OCI-LY1 (cell line): Measurements from ENCODE around the gene FBXW5.

Source experiments
- H2AFZ ChIP-seq: fragments of 200-600 bp; sonication (generic), shearing (Covaris generic); 2 replicates; pipeline ENCODE4 v1.6.0; 2014; ENCODE audit warnings: antibody characterized with exemption, mild to moderate bottlenecking, low read length
- H3F3A ChIP-seq: fragments of 200-600 bp; sonication (generic), shearing (Covaris generic); 2 replicates; pipeline ENCODE4 v1.6.0; 2014; ENCODE audit warnings: mild to moderate bottlenecking, antibody characterized with exemption, low read length, moderate library complexity; ENCODE audit not compliant: insufficient read depth
- H3K27ac ChIP-seq: fragments of 200-600 bp; sonication (generic); 2 replicates; pipeline ENCODE4 v1.5.1; 2014; ENCODE audit warnings: low read length, mixed run types, mild to moderate bottlenecking, low read depth; ENCODE audit not compliant: poor library complexity, severe bottlenecking
- H3K27me3 ChIP-seq: fragments of 200-600 bp; sonication (generic); 2 replicates; pipeline ENCODE4 v1.6.0; 2014; ENCODE audit warnings: antibody characterized with exemption, mild to moderate bottlenecking, low read length, moderate library complexity; ENCODE audit not compliant: insufficient read depth
- H3K36me3 ChIP-seq: fragments of 200-600 bp; sonication (generic); 2 replicates; pipeline ENCODE4 v1.6.1; 2014; ENCODE audit warnings: mild to moderate bottlenecking, antibody characterized with exemption, low read length, moderate library complexity, mixed read lengths; ENCODE audit not compliant: insufficient read depth
- H3K4me1 ChIP-seq: fragments of 200-600 bp; sonication (generic); 2 replicates; pipeline ENCODE4 v1.5.1; 2014; ENCODE audit warnings: mild to moderate bottlenecking, low read length, moderate library complexity; ENCODE audit not compliant: insufficient read depth, severe bottlenecking
- H3K4me2 ChIP-seq: fragments of 200-600 bp; sonication (generic), shearing (Covaris generic); 2 replicates; pipeline ENCODE4 v1.6.1; 2014; ENCODE audit warnings: low read length
- H3K4me3 ChIP-seq: fragments of 200-600 bp; sonication (generic); 2 replicates; pipeline ENCODE4 v1.5.1; 2014; ENCODE audit warnings: low read length, low read depth, mild to moderate bottlenecking, mixed read lengths; ENCODE audit not compliant: poor library complexity, severe bottlenecking
- H3K79me2 ChIP-seq: fragments of 200-600 bp; shearing (Covaris generic); 2 replicates; pipeline ENCODE4 v1.6.1; 2016; ENCODE audit warnings: mixed run types, low read length, mixed read lengths; ENCODE audit not compliant: insufficient read depth
- H3K9ac ChIP-seq: fragments of 200-600 bp; sonication (generic), shearing (Covaris generic); 2 replicates; pipeline ENCODE4 v1.6.1; 2014; ENCODE audit warnings: mild to moderate bottlenecking, low read length, mixed read lengths
- H3K9me2 ChIP-seq: fragments of 200-600 bp; sonication (generic), shearing (Covaris generic); 2 replicates; pipeline ENCODE4 v1.6.1; 2014; ENCODE audit warnings: low read depth, mild to moderate bottlenecking, low read length, mixed read lengths
- H3K9me3 ChIP-seq: fragments of 200-600 bp; shearing (Covaris generic); 2 replicates; pipeline ENCODE4 v1.6.1; 2014; ENCODE audit warnings: low read length, mixed read lengths
- H4K20me1 ChIP-seq: fragments of 200-600 bp; sonication (generic), shearing (Covaris generic); 2 replicates; pipeline ENCODE4 v1.6.0; 2016; ENCODE audit warnings: mild to moderate bottlenecking, low read length; ENCODE audit not compliant: insufficient read depth
- EZH2 ChIP-seq: fragments of 200-600 bp; sonication (generic), shearing (Covaris generic); IDR thresholded peaks from 2 replicates; pipeline ENCODE4 v1.8.0; 2017; ENCODE audit warnings: borderline replicate concordance, mixed run types, mild to moderate bottlenecking, antibody characterized with exemption, low read length, moderate library complexity, mixed read lengths
- TF ChIP-seq, protein P1 (sequence below): fragments of 200-600 bp; sonication (generic), shearing (Covaris generic); IDR thresholded peaks from 2 replicates; pipeline ENCODE4 v1.5.1; 2017; ENCODE audit warnings: mild to moderate bottlenecking, antibody characterized with exemption, low read length, moderate library complexity, mixed read lengths

FBXW5 gene

DNA sequence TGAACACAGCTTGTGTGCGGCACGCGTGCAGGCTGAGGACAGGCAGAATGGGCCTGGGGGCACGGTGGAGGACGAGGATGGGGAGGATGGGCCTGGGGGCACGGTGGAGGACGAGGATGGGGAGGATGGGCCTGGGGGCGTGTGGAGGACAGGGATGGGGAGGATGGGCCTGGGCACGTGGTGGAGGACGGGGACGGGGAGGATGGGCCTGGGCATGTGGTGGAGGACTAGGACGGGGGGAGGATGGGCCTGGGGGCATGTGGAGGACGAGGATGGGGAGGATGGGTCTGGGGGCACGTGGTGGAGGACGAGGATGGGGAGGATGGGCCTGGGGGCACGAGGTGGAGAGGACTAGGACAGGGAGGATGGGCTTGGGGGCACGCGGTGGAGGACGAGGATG, 22.0 kb downstream of the FBXW5 start:
- H3K4me2 ChIP-seq = no peak overlapping the region
- TF ChIP-seq EZH2 = no peak
- TF ChIP-seq, protein P1, sequence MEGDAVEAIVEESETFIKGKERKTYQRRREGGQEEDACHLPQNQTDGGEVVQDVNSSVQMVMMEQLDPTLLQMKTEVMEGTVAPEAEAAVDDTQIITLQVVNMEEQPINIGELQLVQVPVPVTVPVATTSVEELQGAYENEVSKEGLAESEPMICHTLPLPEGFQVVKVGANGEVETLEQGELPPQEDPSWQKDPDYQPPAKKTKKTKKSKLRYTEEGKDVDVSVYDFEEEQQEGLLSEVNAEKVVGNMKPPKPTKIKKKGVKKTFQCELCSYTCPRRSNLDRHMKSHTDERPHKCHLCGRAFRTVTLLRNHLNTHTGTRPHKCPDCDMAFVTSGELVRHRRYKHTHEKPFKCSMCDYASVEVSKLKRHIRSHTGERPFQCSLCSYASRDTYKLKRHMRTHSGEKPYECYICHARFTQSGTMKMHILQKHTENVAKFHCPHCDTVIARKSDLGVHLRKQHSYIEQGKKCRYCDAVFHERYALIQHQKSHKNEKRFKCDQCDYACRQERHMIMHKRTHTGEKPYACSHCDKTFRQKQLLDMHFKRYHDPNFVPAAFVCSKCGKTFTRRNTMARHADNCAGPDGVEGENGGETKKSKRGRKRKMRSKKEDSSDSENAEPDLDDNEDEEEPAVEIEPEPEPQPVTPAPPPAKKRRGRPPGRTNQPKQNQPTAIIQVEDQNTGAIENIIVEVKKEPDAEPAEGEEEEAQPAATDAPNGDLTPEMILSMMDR = no peak

DNA sequence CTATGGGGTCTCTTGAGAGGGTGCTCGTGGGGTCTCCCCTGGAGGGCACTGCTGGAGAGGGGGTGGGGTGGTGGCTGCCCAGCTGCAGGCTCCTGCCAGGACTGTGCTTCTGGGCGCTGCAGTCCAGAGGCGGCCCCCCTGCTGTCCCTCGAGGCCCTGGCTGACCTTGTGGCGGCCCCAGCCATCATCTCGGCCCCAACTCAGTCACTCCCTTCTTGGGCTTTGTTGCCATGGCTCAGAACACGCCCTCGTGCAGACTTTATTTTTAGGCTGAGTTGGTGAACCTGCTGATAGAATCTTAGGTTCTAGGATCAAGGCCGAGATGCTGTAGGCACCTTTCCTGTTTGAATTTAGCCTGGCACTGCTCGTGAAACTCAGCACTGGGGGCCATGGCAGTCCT, 22.8 kb downstream of the FBXW5 start:
- Histone ChIP-seq H3K27ac (no peak overlapping the region), H3K9me2 (no peaks in the 10 kb centered on the region), H2AFZ (no peak overlapping the region), H3K4me1 (peaks cover 15% of the 10 kb centered on the region), H3K9me3 (no peaks in the 10 kb centered on the region), H3F3A (no peaks in the 10 kb centered on the region), H4K20me1 (no peaks in the 10 kb centered on the region), H3K27me3 (no peaks in the 10 kb centered on the region), H3K4me3 (no peak overlapping the region), H3K36me3 (peaks cover 74% of the 10 kb centered on the region), H3K79me2 (no peaks in the 10 kb centered on the region), H3K9ac (no peak overlapping the region), H3K4me2 (no peak overlapping the region)
- TF ChIP-seq EZH2 = no peak
- TF ChIP-seq, protein P1 = no peak

More for the DNA sequence above, 22.0 kb downstream of the FBXW5 start:
- Histone ChIP-seq H2AFZ (no peak overlapping the region), H4K20me1 (no peaks in the 10 kb centered on the region), H3K4me3 (no peak overlapping the region), H3F3A (no peaks in the 10 kb centered on the region), H3K36me3 (peaks cover 74% of the 10 kb centered on the region), H3K79me2 (no peaks in the 10 kb centered on the region), H3K9me3 (no peaks in the 10 kb centered on the region), H3K27me3 (no peaks in the 10 kb centered on the region), H3K4me1 (peaks cover 15% of the 10 kb centered on the region), H3K9me2 (no peaks in the 10 kb centered on the region), H3K27ac (no peak overlapping the region), H3K9ac (no peak overlapping the region)

GRCh38 chr9:136921307-136921706, 23.2 kb downstream of the FBXW5 start:
- H3K9me3 ChIP-seq = no peaks in the 10 kb centered on the region
- no peaks in the 10 kb centered on the region for H4K20me1 ChIP-seq
- no peak overlapping the region for H3K27ac ChIP-seq
- no peaks in the 10 kb centered on the region for H3F3A ChIP-seq
- H3K79me2 ChIP-seq = no peaks in the 10 kb centered on the region
- H3K36me3 ChIP-seq = peaks cover 75% of the 10 kb centered on the region
- no peak overlapping the region for H3K9ac ChIP-seq
- peaks cover 15% of the 10 kb centered on the region for H3K4me1 ChIP-seq
- no peak overlapping the region for H2AFZ ChIP-seq
- H3K4me3 ChIP-seq = no peak overlapping the region
- H3K9me2 ChIP-seq = no peaks in the 10 kb centered on the region
- H3K27me3 ChIP-seq = no peaks in the 10 kb centered on the region
- TF ChIP-seq EZH2 = no peak
- TF ChIP-seq, protein P1 = no peak
- H3K4me2 ChIP-seq = no peak overlapping the region
